ENCODE measurements around the gene LY6G6C.
A peak's percentile ranks its signal among the peaks of the same experiment; 100 is the strongest.

Gene LY6G6C

DNA sequence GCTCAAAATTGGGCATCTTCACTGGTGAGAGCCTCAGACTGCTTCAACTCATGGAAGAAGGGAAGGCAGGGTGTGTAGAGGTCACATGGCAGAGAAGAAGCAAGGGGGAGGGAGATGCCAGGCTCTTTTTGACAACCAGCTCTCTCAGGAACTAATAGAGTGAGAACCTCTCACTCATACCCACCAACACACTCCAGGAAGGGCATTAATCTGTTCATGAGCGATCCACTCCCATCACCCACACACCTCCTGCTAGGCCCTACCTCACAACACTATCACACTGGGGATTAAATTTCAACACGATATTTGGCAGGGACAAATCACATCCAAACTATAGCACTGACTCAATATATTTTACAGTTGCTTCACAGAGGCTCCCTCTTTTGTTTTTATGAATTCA lies 20.3 kb upstream of the LY6G6C start:
- no peak for DNase-seq (ENCODE audit: low read depth in 2 of 2, low spot score in 1 of 2)

DNA sequence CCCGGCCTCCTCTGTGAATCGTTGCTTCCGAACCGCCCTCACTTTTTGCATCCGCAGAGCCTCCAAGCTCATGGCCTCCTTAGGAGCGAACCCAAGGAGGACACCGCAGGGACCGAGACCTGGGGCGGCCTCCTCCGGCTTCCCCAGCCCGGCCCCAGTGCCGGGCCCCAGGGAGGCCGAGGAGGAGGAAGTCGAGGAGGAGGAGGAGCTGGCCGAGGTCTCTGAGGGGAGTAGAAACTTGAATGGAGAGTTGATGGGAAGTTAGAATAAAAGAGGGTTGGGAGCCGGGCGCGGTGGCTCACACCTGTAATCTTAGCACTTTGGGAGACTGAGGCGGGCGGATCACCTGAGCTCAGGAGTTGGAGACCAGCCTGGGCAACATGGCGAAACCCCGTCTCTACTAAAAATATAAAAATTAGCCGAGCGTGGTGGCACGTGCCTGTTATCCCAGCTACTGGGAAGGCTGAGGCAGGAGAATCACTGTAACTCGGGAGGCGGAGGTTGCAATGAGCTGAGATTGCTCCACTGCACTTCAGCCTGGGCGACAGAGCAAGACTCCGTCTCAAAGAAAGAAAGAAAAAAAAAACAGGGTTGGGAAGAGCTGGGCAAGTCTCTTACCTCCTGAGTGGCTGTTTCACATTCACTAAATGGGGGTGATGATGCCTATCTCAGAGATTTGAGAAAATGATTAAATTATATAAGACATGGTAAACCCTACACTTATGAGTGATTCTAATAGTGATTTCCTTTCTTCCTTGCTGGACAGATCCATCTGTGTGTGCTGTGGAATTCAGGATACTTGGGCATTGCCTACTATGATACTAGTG lies 19.1 kb upstream of the LY6G6C start:
- DNase-seq (ENCODE audit: low read depth in 2 of 2, low spot score in 1 of 2): no peak

DNA sequence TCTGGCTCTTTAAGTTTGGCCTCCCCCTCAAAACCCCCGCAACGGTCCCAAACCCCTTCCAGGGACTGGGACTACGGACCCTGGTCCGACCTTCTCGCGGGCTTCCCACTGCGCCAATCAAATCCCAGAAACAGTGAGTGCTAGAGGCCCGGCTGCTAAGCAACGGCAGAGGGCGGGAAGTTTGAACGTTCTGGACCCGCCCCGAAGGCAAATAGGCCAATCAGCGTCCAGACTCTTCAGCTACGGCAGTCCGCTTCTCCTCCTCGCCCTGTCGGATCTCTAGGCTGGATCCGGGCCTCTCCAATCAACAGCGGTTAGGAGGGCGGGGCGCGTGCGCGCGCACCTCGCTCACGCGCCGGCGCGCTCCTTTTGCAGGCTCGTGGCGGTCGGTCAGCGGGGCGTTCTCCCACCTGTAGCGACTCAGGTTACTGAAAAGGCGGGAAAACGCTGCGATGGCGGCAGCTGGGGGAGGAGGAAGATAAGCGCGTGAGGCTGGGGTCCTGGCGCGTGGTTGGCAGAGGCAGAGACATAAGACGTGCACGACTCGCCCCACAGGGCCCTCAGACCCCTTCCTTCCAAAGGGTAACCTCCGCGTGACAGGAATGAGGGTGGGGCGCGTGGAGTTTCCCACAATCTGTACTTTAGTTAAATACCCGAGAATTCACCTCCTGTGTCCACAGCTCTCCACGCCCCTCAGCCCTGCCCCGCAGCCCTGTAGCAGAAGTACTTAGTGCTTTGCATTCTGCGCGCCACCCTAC lies 18.3 kb upstream of the LY6G6C start, which contains the start of gene MSH5:
MSH5 (plus strand) TSS at position 367 of the 758 bp plus-strand sequence. CDS start 462 bp downstream, outside the sequence.
- DNase-seq (ENCODE audit: low read depth in 2 of 2, low spot score in 1 of 2): peak; percentile 91

DNA sequence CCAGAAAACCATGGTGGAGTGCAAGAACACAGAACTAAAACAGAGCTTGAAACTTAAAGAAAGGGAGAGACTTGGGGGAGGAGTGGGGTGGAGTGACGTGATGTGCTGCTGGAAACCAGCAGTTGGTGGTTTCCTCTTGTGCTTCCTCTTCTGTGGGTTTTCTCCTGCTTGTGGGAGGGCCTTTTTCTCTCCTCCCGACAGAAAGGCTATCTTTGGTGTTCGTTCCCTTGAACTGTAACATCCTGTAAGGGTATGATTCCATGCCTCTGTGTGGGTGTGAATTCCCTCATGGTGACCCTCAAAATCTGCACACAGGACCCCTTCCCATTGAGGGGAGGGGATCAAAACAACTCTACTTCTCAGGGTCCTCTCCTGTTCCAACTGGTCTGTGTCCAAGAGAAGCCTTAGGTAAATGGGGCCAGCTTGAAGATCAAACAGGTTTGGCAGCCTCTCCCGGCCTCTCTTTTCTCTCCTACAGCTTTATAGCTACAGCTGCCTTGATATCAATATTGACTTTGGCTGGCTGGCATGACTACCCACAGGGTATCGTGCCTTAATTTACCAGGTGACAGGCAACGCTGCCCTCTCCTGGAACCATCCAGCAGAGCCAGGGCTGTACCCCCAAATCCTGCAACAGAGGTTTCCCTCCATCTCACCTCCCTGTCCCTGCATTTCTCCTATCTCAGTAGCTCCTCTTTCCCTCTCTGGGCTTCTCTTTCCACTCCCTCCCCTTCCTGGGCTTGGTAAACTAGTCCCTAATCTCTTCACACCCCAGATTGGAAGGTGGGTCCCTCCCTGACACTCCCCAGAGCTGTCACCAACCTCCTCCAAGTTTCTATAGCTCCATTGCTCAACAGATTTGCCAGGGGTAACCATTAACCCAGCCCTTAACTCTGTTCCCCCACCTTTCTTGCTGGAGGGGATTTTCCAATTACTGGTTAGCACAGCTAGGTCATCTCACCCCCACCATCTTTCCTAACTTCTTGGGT lies 16.7 kb upstream of the LY6G6C start:
- peak in 1 of 2 donors; percentile 29 for DNase-seq (ENCODE audit: low read depth in 2 of 2, low spot score in 1 of 2)

DNA sequence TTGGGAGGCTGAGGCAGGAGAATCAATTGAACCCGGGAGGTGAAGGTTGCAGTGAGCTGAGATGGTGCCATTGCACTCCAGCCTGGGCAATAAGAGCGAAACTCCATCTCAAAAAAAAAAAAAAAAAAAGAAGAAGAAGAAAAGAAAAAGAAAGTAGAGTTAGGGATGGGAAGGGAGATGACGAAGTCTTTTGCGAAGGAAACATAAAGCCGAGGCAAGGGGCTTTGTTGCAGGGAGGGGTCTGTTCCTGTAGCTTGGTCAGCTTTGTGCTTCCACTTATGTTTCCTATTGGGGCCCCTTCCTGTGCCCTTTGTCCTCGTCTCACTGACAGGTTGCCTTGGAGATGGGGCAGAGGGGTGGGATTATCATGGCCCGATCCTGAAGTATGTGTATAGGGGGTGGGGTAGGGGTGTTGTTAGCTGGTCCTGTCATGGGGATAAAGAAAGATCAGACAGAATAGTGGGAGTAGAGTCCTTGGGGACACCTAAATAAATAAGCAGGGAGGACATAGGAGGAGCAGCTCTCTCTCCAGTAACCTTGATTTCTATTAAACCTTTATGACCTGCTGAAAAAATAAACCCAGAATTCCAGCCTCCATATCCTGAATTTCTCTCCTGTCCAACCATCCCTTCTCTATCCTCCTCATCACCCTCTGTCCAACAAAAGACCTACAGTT lies 15.9 kb upstream of the LY6G6C start:
- DNase-seq (ENCODE audit: low read depth in 2 of 2, low spot score in 1 of 2): no peak

DNA sequence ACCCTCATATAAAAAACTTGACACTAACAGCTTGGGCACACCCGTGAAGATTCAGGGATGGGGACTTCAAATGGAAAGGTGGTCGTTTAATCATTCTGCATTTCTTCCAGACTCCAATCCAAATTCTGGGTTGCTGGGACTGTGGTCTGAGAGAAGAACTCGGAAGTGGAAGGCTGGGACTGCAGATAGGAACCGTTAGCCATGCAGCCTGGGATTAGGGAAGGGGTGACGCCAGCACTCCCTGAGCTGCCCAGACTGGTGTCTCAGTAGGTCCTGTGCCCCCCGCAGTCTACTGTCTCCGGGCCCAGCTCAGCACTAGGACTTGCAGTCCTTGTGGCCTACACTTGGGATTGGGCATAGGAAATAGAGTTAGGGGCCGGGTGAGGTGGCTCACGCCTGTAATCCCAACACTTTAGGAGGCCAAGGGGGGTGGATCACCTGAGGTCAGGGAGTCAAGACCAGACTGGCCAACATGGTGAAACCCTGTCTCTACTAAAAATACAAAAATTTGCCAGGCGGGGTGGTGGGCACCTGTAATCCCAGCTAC lies 15.3 kb upstream of the LY6G6C start:
- no peak for DNase-seq (ENCODE audit: low read depth in 2 of 2, low spot score in 1 of 2)

DNA sequence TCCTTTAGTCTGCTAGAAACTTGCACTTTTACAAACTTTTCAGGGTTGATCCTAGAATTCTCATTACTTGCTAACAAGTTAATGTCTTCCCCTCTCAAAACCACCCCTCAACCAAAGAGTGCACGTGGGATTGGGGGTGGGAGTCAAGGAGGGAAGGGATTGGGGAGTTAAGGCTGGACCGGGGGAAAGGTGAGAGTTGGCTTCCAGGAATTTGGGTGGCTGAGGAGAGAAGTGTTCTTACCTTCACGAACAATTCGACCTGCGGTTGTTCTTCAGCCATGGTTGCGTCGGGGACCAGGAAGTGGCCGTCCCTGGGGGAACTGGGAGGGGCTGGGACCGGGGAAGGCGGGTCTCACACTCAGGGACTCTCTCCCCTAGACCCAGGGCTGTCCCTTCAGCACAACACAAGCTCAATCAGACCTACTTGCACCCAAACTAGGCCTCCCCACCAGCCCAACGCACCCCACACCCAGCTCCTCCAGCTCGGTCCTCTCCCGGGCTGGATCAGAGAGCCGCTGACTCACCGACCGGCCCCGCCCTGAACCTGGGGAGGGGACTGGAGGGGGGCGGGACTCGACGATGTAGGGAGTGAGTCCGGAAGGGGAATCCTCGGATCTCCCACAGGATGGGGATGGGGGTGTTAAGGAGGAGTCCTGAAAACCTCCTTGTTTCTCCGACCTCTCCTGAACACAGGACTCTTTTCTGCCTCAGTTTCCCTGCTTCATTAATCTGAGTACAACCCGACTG lies 14.6 kb upstream of the LY6G6C start, which contains the start of gene CLIC1:
CLIC1 (minus strand) TSS at position 510 of the 747 bp plus-strand sequence; CDS start at position 280, 230 bp downstream.
- DNase-seq (ENCODE audit: low read depth in 2 of 2, low spot score in 1 of 2): peak in 1 of 2 donors; percentile 67

DNA sequence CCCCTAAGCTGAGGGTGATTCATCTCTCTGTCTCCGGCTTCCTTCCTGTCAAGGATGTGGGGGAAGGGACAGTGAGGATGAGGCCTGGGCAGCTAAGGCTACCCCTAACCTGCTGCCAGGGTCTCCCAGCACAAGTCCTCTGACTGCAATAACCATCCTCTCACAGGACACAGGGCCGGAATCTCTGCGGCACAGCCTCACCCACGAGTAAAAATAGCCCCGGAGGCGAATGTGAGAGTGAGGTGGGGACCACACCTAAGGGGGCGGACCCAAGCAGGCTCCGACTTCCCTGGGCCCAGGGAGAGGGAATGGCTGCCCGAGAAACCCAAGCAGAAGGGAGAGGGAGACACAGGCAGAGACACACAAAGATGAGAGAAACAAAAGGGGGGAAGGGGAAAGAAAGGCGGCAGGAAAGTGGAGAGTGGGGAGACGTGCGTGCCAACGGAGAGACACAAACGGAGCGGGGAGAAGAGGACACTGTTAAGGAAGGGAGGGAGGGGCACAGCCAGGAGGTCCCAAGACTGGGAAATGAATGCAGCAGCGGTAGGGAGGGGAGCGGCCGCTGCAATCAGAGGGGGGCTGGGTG lies 13.4 kb upstream of the LY6G6C start:
- DNase-seq (ENCODE audit: low read depth in 2 of 2, low spot score in 1 of 2): peak in 1 of 2 donors; percentile 35

DNA sequence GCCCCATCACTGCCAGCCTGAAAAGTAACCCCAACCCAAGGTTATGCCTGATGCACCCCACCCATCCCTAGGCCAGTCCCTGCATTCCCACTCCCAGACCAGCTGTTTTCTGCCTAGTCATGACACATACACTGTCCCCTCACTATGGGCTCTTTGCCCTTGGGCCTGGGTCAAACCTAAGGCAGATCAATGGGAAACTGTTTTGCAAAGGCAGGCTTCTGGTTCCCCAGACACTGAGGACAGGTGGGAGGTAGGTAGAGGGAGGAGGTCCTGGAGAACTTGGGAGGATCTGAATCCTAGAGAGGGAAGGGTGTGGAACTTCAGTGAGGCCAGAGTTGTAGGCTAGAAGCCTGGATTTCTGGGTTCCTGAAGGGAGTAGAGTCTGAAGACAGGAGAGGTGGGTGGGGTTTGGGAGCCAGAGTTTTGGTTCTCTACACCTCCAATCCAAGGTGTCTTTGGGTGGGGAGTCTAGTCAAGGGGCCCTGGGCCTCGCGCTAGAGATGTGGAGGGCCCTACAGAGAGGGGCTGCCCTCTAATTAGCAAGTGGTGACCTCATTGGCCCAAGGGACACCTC lies 12.8 kb upstream of the LY6G6C start:
- DNase-seq (ENCODE audit: low read depth in 2 of 2, low spot score in 1 of 2): no peak

DNA sequence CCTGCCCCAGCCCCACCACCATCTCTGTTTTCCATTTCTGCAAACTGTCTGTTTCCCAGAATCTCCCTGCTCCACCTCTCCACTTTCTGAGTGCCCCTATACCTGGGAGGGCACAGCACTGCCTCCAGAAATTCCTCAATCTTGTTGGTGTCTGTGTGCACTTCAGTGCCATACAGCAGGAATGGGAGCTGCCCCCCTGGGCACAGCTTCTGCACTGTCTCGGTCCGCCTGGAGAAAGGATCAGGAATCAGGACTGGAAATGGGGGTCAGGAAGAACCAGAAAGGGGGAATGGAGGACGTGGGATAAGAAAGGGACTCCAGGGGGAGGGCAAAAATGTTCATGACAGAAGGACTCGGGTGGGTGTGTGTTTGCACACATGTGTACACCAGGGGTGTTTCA lies 12.2 kb upstream of the LY6G6C start:
- no peak for DNase-seq (ENCODE audit: low read depth in 2 of 2, low spot score in 1 of 2)

DNA sequence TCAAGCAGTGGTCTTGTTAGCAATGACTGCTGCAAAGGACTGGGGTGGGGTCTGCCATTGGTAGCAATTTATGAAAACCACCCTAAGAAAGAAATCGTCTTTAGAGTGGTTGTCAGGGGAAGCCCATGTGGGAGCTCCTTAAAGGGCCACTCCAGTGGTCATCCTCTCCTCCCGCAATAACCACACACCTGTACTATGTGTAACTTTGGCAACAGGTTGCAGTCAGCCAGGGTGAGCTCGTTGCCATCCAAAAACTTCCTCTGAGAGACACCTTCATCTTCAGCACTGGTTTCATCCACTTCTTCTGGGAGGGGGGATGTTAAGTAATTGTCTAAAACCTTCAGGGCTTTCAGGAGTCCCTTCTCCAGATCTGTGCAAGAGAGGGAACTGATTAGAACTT lies 10.5 kb upstream of the LY6G6C start:
- DNase-seq (ENCODE audit: low read depth in 2 of 2, low spot score in 1 of 2): no peak

DNA sequence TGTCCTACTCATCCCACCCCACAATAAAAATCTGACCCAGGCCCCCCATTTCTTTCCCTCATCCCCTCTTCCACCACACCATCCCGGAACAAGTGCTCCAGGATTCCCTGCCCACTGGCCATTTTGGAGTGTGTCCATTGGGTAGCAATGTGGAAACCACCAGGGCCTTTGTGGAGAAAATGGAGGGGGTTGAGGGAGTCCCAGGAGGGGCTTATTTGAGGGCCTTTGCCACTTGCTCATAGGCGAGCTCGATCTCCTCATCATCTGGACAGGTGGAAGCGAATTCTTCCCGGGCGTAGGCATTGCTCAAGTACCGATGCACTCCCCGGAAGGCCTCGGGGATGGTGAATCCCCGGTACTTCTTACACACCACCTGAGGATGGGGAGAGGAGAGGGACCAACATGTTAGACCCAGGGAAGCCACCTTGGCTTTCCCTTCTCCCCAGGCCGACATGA lies 9.1 kb upstream of the LY6G6C start:
- no peak for DNase-seq (ENCODE audit: low read depth in 2 of 2, low spot score in 1 of 2)

DNA sequence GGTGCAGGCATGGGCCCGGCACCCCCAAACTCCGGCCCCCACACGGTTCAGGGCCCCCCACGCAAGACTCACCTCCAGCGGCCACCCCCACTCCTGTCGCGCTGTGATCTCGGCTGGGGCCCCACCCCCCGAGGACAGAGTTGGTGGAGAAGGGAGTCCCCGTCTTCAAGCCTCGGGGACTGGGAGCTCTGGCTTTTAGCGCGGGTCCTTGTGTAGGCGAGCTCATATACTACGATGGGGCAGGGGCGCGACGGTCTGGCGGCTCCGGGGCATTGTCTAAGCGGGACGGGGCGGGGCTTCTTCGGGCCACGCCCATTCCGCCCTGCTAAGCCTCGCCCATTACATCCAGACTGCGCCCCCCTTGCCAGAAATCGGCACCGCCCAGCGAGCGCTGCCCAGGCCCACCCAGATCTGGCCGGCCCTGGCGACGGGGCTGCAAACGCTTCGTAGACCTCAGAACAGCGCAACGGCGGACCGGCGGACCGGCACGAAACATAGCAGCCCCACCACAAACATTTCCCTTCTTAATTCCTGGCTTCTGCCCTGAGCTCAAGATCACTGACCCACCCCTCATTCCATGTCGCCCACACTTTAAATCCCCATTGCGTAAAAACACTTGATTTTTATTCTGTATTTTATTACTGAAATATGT lies 8.6 kb upstream of the LY6G6C start:
- peak in 1 of 2 donors; percentile 46 for DNase-seq (ENCODE audit: low read depth in 2 of 2, low spot score in 1 of 2)

DNA sequence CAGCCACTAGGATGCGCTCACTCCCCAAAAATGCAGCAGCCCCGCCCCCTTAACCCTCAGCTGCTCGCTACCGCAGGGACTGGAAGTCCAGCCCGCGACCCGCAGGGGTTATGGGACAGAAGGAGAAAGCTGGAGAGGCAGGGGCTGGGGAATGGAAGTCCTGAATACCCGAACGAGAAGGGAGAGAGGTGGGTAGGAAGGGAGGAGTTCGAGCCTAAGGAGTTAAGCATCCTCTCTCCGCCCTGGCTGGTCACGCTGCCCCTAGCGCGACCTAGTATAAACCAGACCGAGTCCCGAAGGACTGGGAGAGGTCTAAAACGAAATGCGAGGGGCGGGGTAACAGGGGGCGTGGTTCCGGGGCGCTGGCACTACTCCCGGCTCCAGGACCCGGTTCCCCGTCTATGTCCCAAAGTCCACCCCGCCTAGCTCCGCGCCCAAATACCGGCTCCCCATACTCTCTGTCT lies 8.0 kb upstream of the LY6G6C start:
- peak in 1 of 2 donors; percentile 65 for DNase-seq (ENCODE audit: low read depth in 2 of 2, low spot score in 1 of 2)

DNA sequence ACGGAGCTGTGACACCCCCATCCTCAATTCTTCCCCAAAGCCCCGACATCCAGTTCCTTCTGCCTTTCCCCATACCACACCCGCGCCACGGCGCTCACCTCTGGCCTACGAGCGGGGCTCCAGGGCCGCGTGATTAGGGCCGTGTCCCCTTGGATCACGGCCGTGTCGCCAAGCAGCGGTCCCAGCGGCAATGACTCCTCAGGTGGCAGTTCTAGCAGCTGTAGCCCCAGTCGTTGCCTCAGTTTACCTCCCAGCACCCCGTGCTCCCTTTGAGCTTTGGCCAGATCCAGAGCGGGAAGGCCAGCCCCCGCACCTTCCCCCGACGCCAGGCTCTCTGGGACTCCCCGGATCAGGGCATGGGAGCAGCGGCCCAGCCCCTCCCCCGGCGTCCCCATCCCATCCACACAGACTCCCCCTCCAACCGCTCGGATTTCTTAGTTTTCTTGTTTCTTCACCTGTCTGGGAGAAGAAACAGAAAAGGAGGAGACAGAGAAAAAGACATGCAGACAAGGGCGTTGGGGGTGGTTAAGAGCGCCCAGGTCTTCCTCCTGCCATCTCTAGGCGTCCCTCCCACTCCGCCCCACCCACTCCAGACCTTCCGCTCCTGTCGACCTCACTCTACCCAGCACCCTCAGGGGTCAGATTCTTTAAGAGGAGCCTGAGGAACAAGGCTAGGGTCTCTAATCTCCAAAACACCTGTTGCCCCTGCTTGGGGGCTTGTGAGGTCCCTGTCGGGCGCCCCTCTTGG lies 7.4 kb upstream of the LY6G6C start, which contains the start of gene DDAH2:
DDAH2 (minus strand) TSS at position 533 of the 748 bp plus-strand sequence; CDS start at position 395, 138 bp downstream.
- peak in 1 of 2 donors; percentile 65 for DNase-seq (ENCODE audit: low read depth in 2 of 2, low spot score in 1 of 2)

DNA sequence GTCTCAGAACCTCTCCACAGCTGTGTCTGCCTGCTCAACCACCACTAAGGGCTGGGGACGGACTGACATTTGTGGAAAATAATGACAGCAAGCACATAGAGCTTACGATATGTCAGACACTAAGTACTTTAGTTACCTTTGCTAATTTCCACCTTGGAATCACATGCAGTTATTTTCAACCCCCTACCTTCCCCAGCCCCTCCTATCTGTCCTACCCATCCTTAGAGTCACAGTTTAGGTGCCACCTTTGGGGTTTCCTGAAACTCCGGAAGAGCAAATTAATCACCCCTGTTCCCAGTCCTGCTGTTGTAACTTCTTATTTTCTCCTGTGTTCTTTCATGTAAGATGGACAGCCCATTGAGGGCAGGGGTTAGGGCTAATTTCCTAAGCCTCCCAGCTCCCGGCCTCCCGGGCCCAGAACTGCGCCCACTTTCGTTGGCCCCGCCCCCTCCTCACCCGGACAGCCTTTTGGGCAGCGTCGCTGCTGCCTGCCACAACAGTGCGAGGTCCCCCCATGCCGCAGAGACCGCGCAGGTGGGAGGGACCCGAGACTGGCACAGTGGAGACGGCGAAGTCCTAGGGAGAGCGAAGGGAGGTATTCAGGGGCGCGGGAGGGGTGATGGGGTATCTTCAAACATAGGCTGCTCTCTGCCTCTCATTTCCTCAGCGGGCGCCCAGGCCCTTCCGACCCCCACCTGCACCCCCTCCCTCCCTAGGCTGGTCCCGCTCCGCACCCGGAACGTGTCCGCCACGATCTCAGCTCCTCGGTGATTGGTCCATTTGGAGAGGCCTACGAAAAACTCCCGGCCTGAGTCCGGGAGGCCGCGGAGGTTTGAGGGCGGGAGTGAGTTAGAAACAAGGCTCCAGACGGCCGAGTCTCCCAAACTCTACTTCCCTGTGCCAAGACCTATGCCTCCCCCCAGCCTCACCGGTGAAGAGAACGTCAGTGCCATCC lies 6.4 kb upstream of the LY6G6C start:
- no peak for DNase-seq (ENCODE audit: low read depth in 2 of 2, low spot score in 1 of 2)
